ENCODE results near the gene TIFAB. TPM values are rescaled to one million over a fixed set of nuclear protein-coding genes. Genes with fewer than 3 reads are reported as not detected.

TIFAB gene
- total RNA-seq, 4 donors from 2014 or later: not detected

DNA sequence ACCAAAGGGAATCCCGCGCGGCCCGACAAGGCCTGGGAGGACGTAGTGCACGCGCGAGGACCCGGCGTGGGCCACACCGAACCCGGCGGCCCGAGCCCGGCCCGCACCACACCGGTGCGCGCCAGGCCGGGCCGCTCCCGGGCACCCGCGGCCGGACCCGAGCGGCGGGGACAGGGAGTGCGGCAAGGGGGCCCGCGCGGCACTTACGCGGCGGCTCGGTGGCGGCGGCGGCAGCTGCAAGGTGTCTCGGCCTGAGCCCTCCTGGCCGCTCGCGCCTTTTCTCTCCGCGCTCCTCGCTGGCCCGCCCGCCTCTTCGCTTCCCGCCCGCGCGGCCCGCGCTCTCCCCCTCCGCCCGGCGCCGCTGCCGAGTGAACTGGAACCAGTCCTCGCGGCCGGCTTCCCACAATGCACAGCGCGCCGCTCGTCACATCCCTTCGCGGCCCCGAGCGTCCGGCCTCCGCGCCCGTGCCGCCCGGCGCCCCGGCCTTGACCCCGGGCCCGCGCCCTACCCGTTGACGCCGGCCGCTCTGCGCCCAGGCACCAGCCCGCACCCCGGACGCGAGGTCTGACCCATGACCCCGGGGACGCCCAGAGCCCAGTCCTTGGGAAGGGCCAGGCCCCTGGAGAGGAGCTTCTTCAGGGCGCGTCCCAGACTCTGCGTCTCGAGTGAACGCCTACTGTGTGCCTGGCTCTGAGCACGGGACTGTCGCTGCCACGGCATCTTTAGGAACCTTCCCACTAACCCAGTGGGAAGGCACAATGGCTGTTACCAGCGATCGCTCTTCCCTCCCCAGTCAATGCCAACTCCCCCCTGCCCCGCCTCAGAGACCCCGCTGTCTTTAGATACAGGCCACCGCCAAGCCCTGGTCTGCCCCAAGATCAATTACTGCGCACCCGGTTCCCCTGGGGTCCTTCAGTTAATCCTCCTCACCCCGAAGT is 53.0 kb downstream of the TIFAB start, which contains the start of gene MACROH2A1:
Gene MACROH2A1 (minus strand): TSS at position 377 of the 939 bp plus-strand sequence. CDS start 10,138 bp downstream, outside the sequence.
- no peaks in the 10 kb centered on the region for H3K36me3 ChIP-seq
- H3K4me1 ChIP-seq: peaks cover 0 to 58% (median 29%) of the 10 kb centered on the region in 4 donors
- DNase-seq (ENCODE audit: low spot score in 2 of 2): peak; percentile 81 to 86
- H3K27ac ChIP-seq: peak within 1 kb of the TSS; percentile 88 to 95 (median 92)
- TF ChIP-seq POLR2A (IDR thresholded peaks at IDR 0.05) (peak; percentile 75 to 77), EP300 (IDR thresholded peaks at IDR 0.05) (peak in 1 of 2 donors; percentile 82)
- TF ChIP-seq, protein P1, sequence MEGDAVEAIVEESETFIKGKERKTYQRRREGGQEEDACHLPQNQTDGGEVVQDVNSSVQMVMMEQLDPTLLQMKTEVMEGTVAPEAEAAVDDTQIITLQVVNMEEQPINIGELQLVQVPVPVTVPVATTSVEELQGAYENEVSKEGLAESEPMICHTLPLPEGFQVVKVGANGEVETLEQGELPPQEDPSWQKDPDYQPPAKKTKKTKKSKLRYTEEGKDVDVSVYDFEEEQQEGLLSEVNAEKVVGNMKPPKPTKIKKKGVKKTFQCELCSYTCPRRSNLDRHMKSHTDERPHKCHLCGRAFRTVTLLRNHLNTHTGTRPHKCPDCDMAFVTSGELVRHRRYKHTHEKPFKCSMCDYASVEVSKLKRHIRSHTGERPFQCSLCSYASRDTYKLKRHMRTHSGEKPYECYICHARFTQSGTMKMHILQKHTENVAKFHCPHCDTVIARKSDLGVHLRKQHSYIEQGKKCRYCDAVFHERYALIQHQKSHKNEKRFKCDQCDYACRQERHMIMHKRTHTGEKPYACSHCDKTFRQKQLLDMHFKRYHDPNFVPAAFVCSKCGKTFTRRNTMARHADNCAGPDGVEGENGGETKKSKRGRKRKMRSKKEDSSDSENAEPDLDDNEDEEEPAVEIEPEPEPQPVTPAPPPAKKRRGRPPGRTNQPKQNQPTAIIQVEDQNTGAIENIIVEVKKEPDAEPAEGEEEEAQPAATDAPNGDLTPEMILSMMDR (IDR thresholded peaks at IDR 0.05): peak in 3 of 5 experiments; percentile 11 to 55 (median 11)
- peak within 1 kb of the TSS; percentile 87 to 98 (median 94) for H3K4me3 ChIP-seq
- no peaks in the 10 kb centered on the region for H3K27me3 ChIP-seq
- no peaks in the 10 kb centered on the region for H3K9me3 ChIP-seq
- whole genome bisulfite sequencing, 2 donors: 1% methylated on average over 86 to 94 of the region's 109 CpGs

DNA sequence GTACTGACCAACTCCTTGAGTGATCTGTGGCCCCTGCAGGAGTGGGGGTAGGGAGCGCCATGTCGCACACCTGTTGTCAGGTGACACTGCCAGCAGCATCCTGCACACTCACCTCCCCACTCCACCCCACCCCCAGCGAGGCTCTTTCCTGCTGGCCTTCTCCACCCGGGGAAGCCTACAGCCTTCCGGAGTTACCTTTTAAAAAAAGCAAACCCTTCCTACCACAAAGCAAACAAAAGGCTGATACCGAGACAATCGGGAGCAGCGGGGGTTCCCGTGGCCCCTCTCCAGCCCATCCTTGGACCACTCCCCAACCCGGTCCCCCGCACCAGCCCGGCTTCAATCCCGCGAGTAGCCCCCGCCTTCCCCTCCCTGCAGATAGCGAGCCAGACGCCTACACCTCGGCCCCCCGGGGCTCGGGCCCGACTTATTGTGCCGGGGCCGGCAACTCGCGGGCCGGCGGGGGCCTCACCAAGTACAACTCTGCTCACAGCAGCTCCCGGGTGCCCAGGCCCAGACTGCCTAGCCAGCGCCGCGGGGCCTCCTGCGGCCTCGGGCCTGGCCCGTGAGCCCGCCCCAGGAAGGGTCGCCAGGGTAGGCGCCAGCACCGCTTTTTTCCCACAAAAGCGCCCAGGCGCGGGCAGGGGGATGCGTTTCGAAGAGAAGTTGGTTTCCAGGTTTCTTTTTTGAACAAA is 53.8 kb downstream of the TIFAB start:
- WGBS, 2 donors: 1% methylated on average over 33 to 42 of the region's 43 CpGs
- H3K9me3 ChIP-seq: no peaks in the 10 kb centered on the region
- peak overlapping the region; percentile 88 to 95 (median 92) for H3K27ac ChIP-seq
- no peak for DNase-seq (ENCODE audit: low spot score in 2 of 2)
- H3K4me3 ChIP-seq: peak overlapping the region; percentile 87 to 98 (median 94)
- H3K27me3 ChIP-seq: no peaks in the 10 kb centered on the region
- H3K36me3 ChIP-seq: no peaks in the 10 kb centered on the region
- H3K4me1 ChIP-seq: peaks cover 0 to 66% (median 33%) of the 10 kb centered on the region in 4 donors
- TF ChIP-seq EP300 (IDR thresholded peaks at IDR 0.05) (no peak), POLR2A (IDR thresholded peaks at IDR 0.05) (no peak)
- TF ChIP-seq, protein P1 (IDR thresholded peaks at IDR 0.05): no peak

Small RNA genes within 50 kb of the gene (small RNA-seq; reads per million reads assigned to genes)
- not detected for gene DCANP1

Other genes starting within 250 kb of the TIFAB start
- gene MACROH2A1, start 53.1 kb downstream of the TIFAB start, total RNA-seq: 100 to 1,000 TPM; 164 to 268 (median 170) TPM
- not detected for gene DCANP1, start 5.0 kb downstream of the TIFAB start, total RNA-seq
- gene NEUROG1, start 83.6 kb upstream of the TIFAB start, total RNA-seq: not detected
- gene CXCL14, start 126.6 kb upstream of the TIFAB start, total RNA-seq: 100 to 1,000 TPM in 2 of 4 donors, 10 to 100 TPM in 2; 76.5 to 171 (median 111) TPM